GM12878 (cell line): Measurements from ENCODE around the gene SOX9. TPM values are rescaled to one million over a fixed set of nuclear protein-coding genes. Genes with fewer than 3 reads are reported as not detected.

Source experiments
- ATAC-seq: fragments of 200-7000 bp; cut with Tn5 transposase; 3 replicates; pipeline ENCODE4 v1.9.1; 2020; ENCODE audit warnings: mild to moderate bottlenecking, moderate library complexity
- BruUV-seq: library from RNA; stranded (reverse); fragments of 400-500 nt; replicated peaks from 2 replicates; lab custom pipeline; 2021; lab: Mats Ljungman, UMichigan
- CTCF ChIA-PET: fragments of 300-600 bp; sonication (Branson Sonifier 250); formaldehyde crosslinking; extraction: SDS; loops from one replicate; lab custom pipeline; 2021; ENCODE audit warnings: inconsistent platforms; lab: Yijun Ruan, JAX
- POLR2A ChIA-PET: fragments of 350-600 bp; formaldehyde crosslinking; extraction: SDS; loops from one replicate; lab custom pipeline; 2021; ENCODE audit warnings: inconsistent platforms; lab: Charles Lee
- RAD21 ChIA-PET: fragments of 300-600 bp; sonication (Branson Sonifier 250); formaldehyde crosslinking; loops from one replicate; lab custom pipeline; 2023; ENCODE audit warnings: antibody characterized with exemption; ENCODE audit not compliant: unreplicated experiment; lab: Charles Lee
- SMC1A ChIA-PET: fragments of 300-600 bp; sonication (Branson Sonifier 250); formaldehyde crosslinking; loops from one replicate; lab custom pipeline; 2023; ENCODE audit not compliant: unreplicated experiment, uncharacterized antibody; lab: Charles Lee
- DNase-seq: peaks from one replicate; pipeline ENCODE4 v3.0.0-alpha.2; 2011; ENCODE audit warnings: low read depth, low spot score
- FAIRE-seq: peaks from 3 replicates; lab custom pipeline; 2011; peaks lifted over from hg19 to GRCh38; lab: Jason Lieb, UNC
- H2AFZ ChIP-seq: 2 replicates; pipeline ENCODE4 v1.6.0; 2011; ENCODE audit warnings: low read depth, low read length, control low read depth; ENCODE audit not compliant: control insufficient read depth
- H3K27ac ChIP-seq: 2 replicates; pipeline ENCODE4 v1.5.1; 2011; ENCODE audit warnings: control low read depth; ENCODE audit not compliant: control insufficient read depth, insufficient read depth
- H3K27me3 ChIP-seq, 2 experiments: replicated peaks in 1 of 2; 2 replicates each; pipeline versions ENCODE4 v1.6.0 to v1.6.1; 2011; ENCODE audit warnings: low read length in 1 of 2; ENCODE audit not compliant: control insufficient read depth in 2 of 2, insufficient read depth in 2 of 2
- H3K36me3 ChIP-seq, 2 experiments: 2 replicates each; pipeline ENCODE4 v1.5.1; 2011; ENCODE audit warnings: low read length in 1 of 2; ENCODE audit not compliant: control insufficient read depth in 2 of 2, insufficient read depth in 2 of 2
- H3K4me1 ChIP-seq: 2 replicates; pipeline ENCODE4 v1.6.1; 2011; ENCODE audit warnings: mild to moderate bottlenecking, low read length, moderate library complexity, mixed read lengths; ENCODE audit not compliant: control insufficient read depth, insufficient read depth
- H3K4me2 ChIP-seq: 2 replicates; pipeline ENCODE4 v1.6.0; 2011; ENCODE audit warnings: control low read depth; ENCODE audit not compliant: control insufficient read depth, insufficient read depth
- H3K4me3 ChIP-seq: fragments of 200-600 bp; sonication (generic); 2 replicates; pipeline ENCODE4 v1.5.1; 2016
- H3K79me2 ChIP-seq: 2 replicates; pipeline ENCODE4 v1.6.0; 2011; ENCODE audit warnings: low read length; ENCODE audit not compliant: control insufficient read depth, insufficient read depth
- H3K9ac ChIP-seq: 2 replicates; pipeline ENCODE4 v1.8.0; 2011; ENCODE audit warnings: low read length, control low read depth, mixed read lengths; ENCODE audit not compliant: control insufficient read depth, insufficient read depth
- H3K9me3 ChIP-seq: replicated peaks from 3 replicates; pipeline ENCODE4 v1.5.1; 2011; ENCODE audit warnings: mild to moderate bottlenecking, low read length; ENCODE audit not compliant: control insufficient read depth, insufficient read depth
- H4K20me1 ChIP-seq: 2 replicates; pipeline ENCODE4 v1.6.0; 2011; ENCODE audit not compliant: control insufficient read depth, insufficient read depth
- ATF7 ChIP-seq: fragments of 450-650 bp; IDR thresholded peaks from 2 replicates; pipeline ENCODE4 v1.6.1; 2016; ENCODE audit warnings: low read depth, mild to moderate bottlenecking
- BACH1 ChIP-seq: fragments of 450-650 bp; IDR thresholded peaks from 2 replicates; pipeline ENCODE4 v1.6.1; 2017; ENCODE audit warnings: mild to moderate bottlenecking, borderline replicate concordance
- BHLHE40 ChIP-seq, 2 experiments: fragments of 450-650 bp in 1 of 2; IDR thresholded peaks; 2 replicates each; pipeline ENCODE4 v1.6.1; 2011 to 2017; ENCODE audit warnings: low read depth in 2 of 2, borderline replicate concordance in 1 of 2, improper control_type of control experiment in 1 of 2, low read length in 1 of 2, mild to moderate bottlenecking in 1 of 2
- E4F1 ChIP-seq: fragments of 450-650 bp; IDR thresholded peaks from 2 replicates; pipeline ENCODE4 v1.6.1; 2018; ENCODE audit warnings: borderline replicate concordance, mild to moderate bottlenecking; ENCODE audit not compliant: partially characterized antibody
- FOS ChIP-seq: IDR thresholded peaks from 3 replicates; pipeline ENCODE4 v1.6.1; 2011; ENCODE audit warnings: borderline replicate concordance; ENCODE audit not compliant: insufficient read length; ENCODE audit errors: extremely low read depth
- IKZF1 ChIP-seq: fragments of 450-650 bp; conservative IDR thresholded peaks from 2 replicates; pipeline ENCODE4 v1.6.1; 2017; ENCODE audit warnings: antibody characterized with exemption, mild to moderate bottlenecking
- NR2C1 ChIP-seq: fragments of 450-650 bp; IDR thresholded peaks from 2 replicates; pipeline ENCODE4 v1.6.1; 2017; ENCODE audit warnings: antibody characterized with exemption, mild to moderate bottlenecking, moderate library complexity
- PBX3 ChIP-seq: IDR thresholded peaks from 2 replicates; pipeline ENCODE4 v1.6.1; 2011; ENCODE audit warnings: mild to moderate bottlenecking, low read depth, low read length, moderate library complexity; ENCODE audit not compliant: insufficient replicate concordance
- SPI1 ChIP-seq: IDR thresholded peaks from 2 replicates; pipeline ENCODE4 v1.6.1; 2011; ENCODE audit warnings: low read depth, mild to moderate bottlenecking, low read length, moderate library complexity, borderline replicate concordance; ENCODE audit not compliant: insufficient read depth
- ZNF622 ChIP-seq: fragments of 450-650 bp; IDR thresholded peaks from 2 replicates; pipeline ENCODE4 v1.6.1; 2017; ENCODE audit warnings: mild to moderate bottlenecking, inconsistent platforms
- WGBS: methylation state at CpG from one replicate; pipeline ENCODE4 v1.1.6; 2016; ENCODE audit warnings: low lambda C conversion rate; ENCODE audit not compliant: insufficient replicate concordance, insufficient coverage; ENCODE audit errors: missing lambda C conversion rate; 5-methylcytosine and 5-hydroxymethylcytosine counted together
- in situ Hi-C: fragments of 300-500 bp; cut with MboI; formaldehyde crosslinking; loops from 9 replicates; pipeline ENCODE4 v1.14.3; 2018; ENCODE audit warnings: mixed read lengths
- intact Hi-C: fragments of 100-400 bp; cut with micrococcal nuclease; formaldehyde crosslinking; loops from one replicate; pipeline ENCODE4 v1.14.2; 2022; ENCODE audit not compliant: unreplicated experiment
- polyA plus RNA-seq, 11 experiments: library from polyadenylated mRNA; depleted of rRNA in 4 of 11; unstranded in 6 of 11; stranded (reverse) in 5 of 11; fragments of >200 nt; fragmentation: Nextera tagmentation in 4 of 11; fragmentation: Illumina TruSeq in 1 of 11; extraction: Ambion mirVana in 4 of 11; extraction: Trizol in 1 of 11; gene quantifications; 1 replicate in 1 of 11; 2 replicates in 10 of 11; pipeline versions ENCODE4 v1.2.1 to v1.2.3, GENCODE V29; 2011 to 2016; ENCODE audit warnings: inconsistent platforms in 2 of 11, missing spikeins in 2 of 11, low read depth in 1 of 11
- total RNA-seq, 4 experiments: library from RNA; depleted of rRNA in 3 of 4; stranded (reverse); fragments of >200 nt in 3 of 4; fragmentation: Illumina TruSeq in 1 of 4; extraction: Trizol in 1 of 4; gene quantifications; 2 replicates each; pipeline versions ENCODE4 v1.2.1 to v1.2.3, GENCODE V29; 2013 to 2021

Gene SOX9
- total and polyA plus RNA-seq, 10 of the 15 experiments (the other 5 are each of a cell fraction or from before 2014, with no cell fraction given), result 1.2 to 19.0 (median 5.5) TPM

- no peak for TF ChIP-seq PBX3
- TF ChIP-seq E4F1, result no peak
- no peak for TF ChIP-seq ZNF622
- TF ChIP-seq IKZF1, result no peak
- TF ChIP-seq BHLHE40 (IDR thresholded peaks at IDR 0.05; ENCODE audit: borderline replicate concordance in 1 of 2, low read depth in 2 of 2, low read length in 1 of 2), result no peak
- no peak for TF ChIP-seq BACH1
- no peak for TF ChIP-seq NR2C1
- TF ChIP-seq ATF7, result no peak
- no peak for TF ChIP-seq SPI1
- no peak for TF ChIP-seq FOS
- Histone ChIP-seq H3K4me3 (no peak overlapping the region), H3K4me2 (no peak overlapping the region), H3K36me3 (no peaks in the 10 kb centered on the region), H3K27ac (no peak overlapping the region), H3K9me3 (no peaks in the 10 kb centered on the region; the same call in 2 of the 3 replicates), H3K4me1 (no peaks in the 10 kb centered on the region), H3K79me2 (no peaks in the 10 kb centered on the region), H2AFZ (no peak overlapping the region), H4K20me1 (no peaks in the 10 kb centered on the region), H3K9ac (no peak overlapping the region), H3K27me3 (no peaks in the 10 kb centered on the region)
- no peak for ATAC-seq
- no peak for DNase-seq
- POLR2A ChIA-PET, result no interaction called here
- BruUV-seq, result no TSS peak
- CTCF ChIA-PET, result interaction anchor here (0.6 to 1.0 kb wide), 3 partner anchors 16 to 178 kb away, joined by 3 read pairs; no protein-coding TSS in a partner anchor
- intact Hi-C loops, result no loop called here
- no peak for FAIRE-seq
- 55% methylated on average over 5 of the region's 5 CpGs for WGBS
- RAD21 ChIA-PET, result interaction anchor here (1.3 kb wide), 1 partner anchor 16 kb away, joined by 3 read pairs; the partner anchor contains the start of gene SOX9
- SMC1A ChIA-PET, result interaction anchor here (0.7 to 1.9 kb wide), 2 partner anchors 11 to 661 kb away, joined by 3 to 5 read pairs; no protein-coding TSS in a partner anchor
- in situ Hi-C loops, result no loop called here
Observed at GRCh38 chr17:72135546-72136325, 14.9 kb downstream of the SOX9 start.
